Activated T-cell treated with anti-CD3 and anti-CD28 coated beads, Interleukin-2, amount 50 U/mL, for 24 hours (primary cell): ENCODE data around the gene EXT2.

Experiments used
- DNase-seq: peaks from one replicate; pipeline ENCODE4 v3.0.0-alpha.2; 2020
- H3K27ac Mint-ChIP-seq: 2 replicates; pipeline ENCODE4 v1.8.0; 2020; ENCODE audit warnings: mild to moderate bottlenecking, mixed read lengths
- H3K27me3 Mint-ChIP-seq: 2 replicates; pipeline ENCODE4 v1.8.0; 2020; ENCODE audit warnings: mixed read lengths
- H3K36me3 Mint-ChIP-seq: 2 replicates; pipeline ENCODE4 v1.8.0; 2020; ENCODE audit warnings: low read depth, mixed read lengths
- H3K4me1 Mint-ChIP-seq: 2 replicates; pipeline ENCODE4 v1.8.0; 2020; ENCODE audit warnings: low read depth, mixed read lengths
- H3K4me3 Mint-ChIP-seq: 2 replicates; pipeline ENCODE4 v1.8.0; 2020; ENCODE audit warnings: mild to moderate bottlenecking, moderate library complexity, mixed read lengths
- H3K9me3 Mint-ChIP-seq: 2 replicates; pipeline ENCODE4 v1.8.0; 2020; ENCODE audit warnings: mixed read lengths

Gene EXT2

GRCh38 chr11:44072757-44073658, 22.5 kb upstream of the EXT2 start:
- H3K27ac Mint-ChIP-seq, result no peak overlapping the region
- DNase-seq, result no peak
- no peaks in the 10 kb centered on the region for H3K4me1 Mint-ChIP-seq
- H3K9me3 Mint-ChIP-seq, result no peaks in the 10 kb centered on the region
- no peaks in the 10 kb centered on the region for H3K27me3 Mint-ChIP-seq
- no peak overlapping the region for H3K4me3 Mint-ChIP-seq
- H3K36me3 Mint-ChIP-seq, result peaks cover 9% of the 10 kb centered on the region

- Mint-ChIP-seq H3K4me1 (no peaks in the 10 kb centered on the region), H3K36me3 (peaks cover 13% of the 10 kb centered on the region), H3K27me3 (no peaks in the 10 kb centered on the region), H3K4me3 (no peak overlapping the region), H3K27ac (no peak overlapping the region), H3K9me3 (no peaks in the 10 kb centered on the region)
- DNase-seq, result no peak
Observed at GRCh38 chr11:44078794-44079193, 16.7 kb upstream of the EXT2 start.

- no peaks in the 10 kb centered on the region for H3K27me3 Mint-ChIP-seq
- H3K4me3 Mint-ChIP-seq, result no peak overlapping the region
- H3K9me3 Mint-ChIP-seq, result no peaks in the 10 kb centered on the region
- H3K4me1 Mint-ChIP-seq, result no peaks in the 10 kb centered on the region
- H3K27ac Mint-ChIP-seq, result no peak overlapping the region
- no peak for DNase-seq
- peaks cover 18% of the 10 kb centered on the region for H3K36me3 Mint-ChIP-seq
Observed at GRCh38 chr11:44079376-44079775, 16.1 kb upstream of the EXT2 start.

GRCh38 chr11:44080951-44081350, 14.5 kb upstream of the EXT2 start:
- peaks cover 19% of the 10 kb centered on the region for H3K36me3 Mint-ChIP-seq
- H3K27me3 Mint-ChIP-seq, result no peaks in the 10 kb centered on the region
- no peak overlapping the region for H3K27ac Mint-ChIP-seq
- no peaks in the 10 kb centered on the region for H3K4me1 Mint-ChIP-seq
- peaks cover 5% of the 10 kb centered on the region for H3K9me3 Mint-ChIP-seq
- no peak for DNase-seq
- no peak overlapping the region for H3K4me3 Mint-ChIP-seq

GRCh38 chr11:44082645-44083044, 12.8 kb upstream of the EXT2 start:
- Mint-ChIP-seq H3K27me3 (no peaks in the 10 kb centered on the region), H3K4me1 (no peaks in the 10 kb centered on the region), H3K27ac (no peak overlapping the region), H3K36me3 (peaks cover 13% of the 10 kb centered on the region), H3K9me3 (peaks cover 5% of the 10 kb centered on the region), H3K4me3 (no peak overlapping the region)
- DNase-seq, result no peak

- H3K27ac Mint-ChIP-seq, result no peak overlapping the region
- no peaks in the 10 kb centered on the region for H3K27me3 Mint-ChIP-seq
- H3K9me3 Mint-ChIP-seq, result peaks cover 5% of the 10 kb centered on the region
- H3K4me1 Mint-ChIP-seq, result no peaks in the 10 kb centered on the region
- no peak for DNase-seq
- H3K4me3 Mint-ChIP-seq, result no peak overlapping the region
- H3K36me3 Mint-ChIP-seq, result peaks cover 13% of the 10 kb centered on the region
Observed at GRCh38 chr11:44083433-44083832, 12.0 kb upstream of the EXT2 start.

GRCh38 chr11:44083906-44084305, 11.6 kb upstream of the EXT2 start:
- Mint-ChIP-seq H3K27me3 (no peaks in the 10 kb centered on the region), H3K4me1 (no peaks in the 10 kb centered on the region), H3K4me3 (no peak overlapping the region), H3K27ac (no peak overlapping the region), H3K36me3 (peaks cover 13% of the 10 kb centered on the region), H3K9me3 (peaks cover 5% of the 10 kb centered on the region)
- DNase-seq, result no peak

GRCh38 chr11:44085330-44085729, 10.1 kb upstream of the EXT2 start:
- H3K27ac Mint-ChIP-seq, result no peak overlapping the region

GRCh38 chr11:44088377-44088776, 7.1 kb upstream of the EXT2 start:
- H3K4me1 Mint-ChIP-seq, result no peaks in the 10 kb centered on the region
- no peaks in the 10 kb centered on the region for H3K27me3 Mint-ChIP-seq
- H3K9me3 Mint-ChIP-seq, result peaks cover 5% of the 10 kb centered on the region
- H3K4me3 Mint-ChIP-seq, result no peak overlapping the region
- H3K27ac Mint-ChIP-seq, result no peak overlapping the region
- H3K36me3 Mint-ChIP-seq, result peaks cover 11% of the 10 kb centered on the region
- no peak for DNase-seq

More at GRCh38 chr11:44085330-44085729, 10.1 kb upstream of the EXT2 start:
- Mint-ChIP-seq H3K36me3 (peaks cover 13% of the 10 kb centered on the region), H3K4me3 (no peak overlapping the region), H3K27me3 (no peaks in the 10 kb centered on the region), H3K4me1 (no peaks in the 10 kb centered on the region), H3K9me3 (peaks cover 5% of the 10 kb centered on the region)
- no peak for DNase-seq

- H3K4me3 Mint-ChIP-seq, result no peak overlapping the region
Observed at GRCh38 chr11:44088871-44089270, 6.6 kb upstream of the EXT2 start.

GRCh38 chr11:44090539-44090938, 4.9 kb upstream of the EXT2 start:
- H3K4me1 Mint-ChIP-seq, result peaks cover 13% of the 10 kb centered on the region

More at GRCh38 chr11:44088871-44089270, 6.6 kb upstream of the EXT2 start:
- no peak for DNase-seq
- no peaks in the 10 kb centered on the region for H3K4me1 Mint-ChIP-seq
- no peak overlapping the region for H3K27ac Mint-ChIP-seq
- H3K27me3 Mint-ChIP-seq, result no peaks in the 10 kb centered on the region
- H3K36me3 Mint-ChIP-seq, result peaks cover 9% of the 10 kb centered on the region
- H3K9me3 Mint-ChIP-seq, result peaks cover 5% of the 10 kb centered on the region

GRCh38 chr11:44094260-44094868, 1.1 kb upstream of the EXT2 start:
- Mint-ChIP-seq H3K27me3 (no peaks in the 10 kb centered on the region), H3K9me3 (no peaks in the 10 kb centered on the region), H3K36me3 (peaks cover 3% of the 10 kb centered on the region), H3K4me3 (peak overlapping the region; percentile 60), H3K27ac (no peak overlapping the region), H3K4me1 (peaks cover 25% of the 10 kb centered on the region)
- peak; percentile 58 for DNase-seq

More at GRCh38 chr11:44090539-44090938, 4.9 kb upstream of the EXT2 start:
- H3K27ac Mint-ChIP-seq, result no peak overlapping the region
- peaks cover 2% of the 10 kb centered on the region for H3K9me3 Mint-ChIP-seq
- no peak overlapping the region for H3K4me3 Mint-ChIP-seq
- H3K27me3 Mint-ChIP-seq, result no peaks in the 10 kb centered on the region
- no peak for DNase-seq
- H3K36me3 Mint-ChIP-seq, result peaks cover 2% of the 10 kb centered on the region

GRCh38 chr11:44096360-44097185, 1.1 kb downstream of the EXT2 start:
- no peak for DNase-seq
- no peaks in the 10 kb centered on the region for H3K27me3 Mint-ChIP-seq
- peaks cover 38% of the 10 kb centered on the region for H3K4me1 Mint-ChIP-seq
- H3K4me3 Mint-ChIP-seq, result peak overlapping the region; percentile 83
- peaks cover 6% of the 10 kb centered on the region for H3K36me3 Mint-ChIP-seq
- H3K27ac Mint-ChIP-seq, result peak overlapping the region; percentile 50
- no peaks in the 10 kb centered on the region for H3K9me3 Mint-ChIP-seq

- Mint-ChIP-seq H3K36me3 (peaks cover 6% of the 10 kb centered on the region), H3K27ac (no peak overlapping the region), H3K4me3 (no peak overlapping the region), H3K27me3 (no peaks in the 10 kb centered on the region), H3K4me1 (peaks cover 47% of the 10 kb centered on the region), H3K9me3 (no peaks in the 10 kb centered on the region)
- DNase-seq, result no peak
Observed at GRCh38 chr11:44097821-44098220, 2.3 kb downstream of the EXT2 start.
